GM23338 (cell line): ENCODE data around the gene RNLS. TPM values are rescaled to one million over a fixed set of nuclear protein-coding genes. Genes with fewer than 3 reads are reported as not detected.

Experiments used
- ATAC-seq: fragments of 200-7000 bp; cut with Tn5 transposase; 3 replicates; pipeline ENCODE4 v1.9.1; 2020
- DNase-seq: peaks from one replicate; pipeline ENCODE4 v3.0.0-alpha.2; 2015; ENCODE audit warnings: low spot score
- H2AFZ ChIP-seq: fragments of 200-600 bp; sonication (generic); 2 replicates; pipeline ENCODE4 v1.8.0; 2016; ENCODE audit warnings: antibody characterized with exemption, mild to moderate bottlenecking, moderate library complexity
- H3F3A ChIP-seq: fragments of 200-600 bp; sonication (generic); replicated peaks from 2 replicates; pipeline ENCODE4 v1.8.0; 2017; ENCODE audit warnings: antibody characterized with exemption, mixed run types, low read depth
- H3K27ac ChIP-seq: fragments of 200-600 bp; sonication (generic); 2 replicates; pipeline ENCODE4 v1.6.1; 2016; ENCODE audit warnings: low read depth
- H3K27me3 ChIP-seq: fragments of 200-600 bp; sonication (generic); 2 replicates; pipeline ENCODE4 v1.8.0; 2016; ENCODE audit warnings: mild to moderate bottlenecking, mixed run types, moderate library complexity; ENCODE audit not compliant: insufficient read depth
- H3K36me3 ChIP-seq: fragments of 200-600 bp; sonication (generic); 2 replicates; pipeline ENCODE4 v1.8.0; 2016; ENCODE audit warnings: mild to moderate bottlenecking; ENCODE audit not compliant: insufficient read depth
- H3K4me1 ChIP-seq: fragments of 200-600 bp; sonication (generic); 2 replicates; pipeline ENCODE4 v1.8.0; 2016; ENCODE audit warnings: mild to moderate bottlenecking, moderate library complexity; ENCODE audit not compliant: insufficient read depth
- H3K4me2 ChIP-seq: fragments of 200-600 bp; sonication (generic); 2 replicates; pipeline ENCODE4 v1.7.1; 2017; ENCODE audit warnings: mixed run types
- H3K4me3 ChIP-seq: fragments of 200-600 bp; sonication (generic); 2 replicates; pipeline ENCODE4 v1.6.1; 2016; ENCODE audit warnings: mixed run types
- H3K79me2 ChIP-seq: fragments of 200-600 bp; sonication (generic); replicated peaks from 2 replicates; pipeline ENCODE4 v1.8.0; 2017; ENCODE audit warnings: mild to moderate bottlenecking; ENCODE audit not compliant: insufficient read depth
- H3K9me2 ChIP-seq: fragments of 200-600 bp; sonication (generic); 2 replicates; pipeline ENCODE4 v1.8.0; 2017; ENCODE audit not compliant: insufficient read depth
- H4K20me1 ChIP-seq: fragments of 200-600 bp; sonication (generic); replicated peaks from 2 replicates; pipeline ENCODE4 v1.8.0; 2017; ENCODE audit warnings: mild to moderate bottlenecking; ENCODE audit not compliant: insufficient read depth
- H3K27ac Mint-ChIP-seq: 2 replicates; pipeline ENCODE4 v1.8.0; 2020; ENCODE audit warnings: inconsistent platforms, mild to moderate bottlenecking, moderate library complexity, mixed read lengths
- H3K27me3 Mint-ChIP-seq: 3 replicates; pipeline ENCODE4 v1.8.0; 2022; ENCODE audit warnings: low read depth, mild to moderate bottlenecking, moderate library complexity, mixed read lengths, inconsistent platforms; ENCODE audit not compliant: insufficient read depth, poor library complexity
- H3K36me3 Mint-ChIP-seq: 3 replicates; pipeline ENCODE4 v1.8.0; 2021; ENCODE audit warnings: low read depth, mild to moderate bottlenecking, inconsistent platforms, moderate library complexity, mixed read lengths
- H3K4me1 Mint-ChIP-seq: 3 replicates; pipeline ENCODE4 v1.8.0; 2020; ENCODE audit warnings: mild to moderate bottlenecking, inconsistent platforms, mixed read lengths
- H3K4me3 Mint-ChIP-seq: 3 replicates; pipeline ENCODE4 v1.8.0; 2021; ENCODE audit warnings: moderate library complexity, mild to moderate bottlenecking, inconsistent platforms, mixed read lengths
- H3K9me3 Mint-ChIP-seq: 3 replicates; pipeline ENCODE4 v1.8.0; 2020; ENCODE audit warnings: moderate library complexity, mild to moderate bottlenecking, inconsistent platforms, mixed read lengths
- CTCF ChIP-seq, 2 experiments: fragments of 200-600 bp in 1 of 2; sonication (generic) in 1 of 2; conservative IDR thresholded peaks; 2 replicates each; pipeline versions ENCODE4 v1.5.1 to v1.6.1; 2016 to 2017; ENCODE audit warnings: antibody characterized with exemption in 2 of 2, low read depth in 2 of 2, mild to moderate bottlenecking in 2 of 2, moderate library complexity in 1 of 2
- ETS1 ChIP-seq: IDR thresholded peaks from 2 replicates; pipeline ENCODE4 v1.6.1; 2016; ENCODE audit warnings: antibody characterized with exemption
- EZH2phosphoT487 ChIP-seq: fragments of 200-600 bp; sonication (generic); IDR thresholded peaks from one replicate; pipeline ENCODE4 v1.8.1; 2018; ENCODE audit warnings: antibody characterized with exemption; ENCODE audit not compliant: unreplicated experiment
- NANOG ChIP-seq: IDR thresholded peaks from 2 replicates; pipeline ENCODE4 v1.6.1; 2016; ENCODE audit warnings: antibody characterized with exemption, borderline replicate concordance
- STAT1 ChIP-seq: IDR thresholded peaks from one replicate; pipeline ENCODE4 v1.6.1; 2016; ENCODE audit warnings: antibody characterized with exemption; ENCODE audit not compliant: unreplicated experiment
- ZNF331 ChIP-seq: fragments of 250-450 bp; sonication (Bioruptor Pico); IDR thresholded peaks from 2 replicates; pipeline ENCODE4 v1.5.0; 2020; ENCODE audit warnings: low read depth, mild to moderate bottlenecking, moderate library complexity
- ZNF462 ChIP-seq: fragments of 250-450 bp; sonication (Bioruptor Pico); IDR thresholded peaks from 2 replicates; pipeline ENCODE4 v1.5.0; 2020; ENCODE audit warnings: mild to moderate bottlenecking, moderate library complexity
- polyA plus RNA-seq: library from polyadenylated mRNA; unstranded; fragments of >200 nt; fragmentation: Nextera tagmentation; extraction: Ambion mirVana; gene quantifications from 2 replicates; pipeline ENCODE4 v1.2.1, GENCODE V29; 2016
- total RNA-seq: library from RNA; depleted of rRNA; stranded (reverse); fragments of >200 nt; shearing (Covaris generic); gene quantifications from 2 replicates; pipeline ENCODE4 v1.2.3, GENCODE V29; 2014

Gene RNLS
- total and polyA plus RNA-seq, 2 experiments from 2014 or later, result 8.8 to 15.2 TPM

- Histone ChIP-seq H3K4me1 (peaks cover 9% of the 10 kb centered on the region; the same call in 1 of the 2 replicates), H3K27me3 (no peaks in the 10 kb centered on the region), H3K27ac (no peak overlapping the region), H3K4me3 (no peak overlapping the region), H4K20me1 (no peaks in the 10 kb centered on the region), H3F3A (no peaks in the 10 kb centered on the region), H3K9me2 (no peaks in the 10 kb centered on the region), H2AFZ (no peak overlapping the region), H3K79me2 (no peaks in the 10 kb centered on the region), H3K4me2 (no peak overlapping the region), H3K36me3 (no peaks in the 10 kb centered on the region)
- H3K27me3 Mint-ChIP-seq, result no peaks in the 10 kb centered on the region
- no peak for TF ChIP-seq ZNF331 (CRISPR knock-in tag)
- no peak for TF ChIP-seq ETS1
- TF ChIP-seq STAT1, result no peak
- TF ChIP-seq EZH2phosphoT487, result no peak
- TF ChIP-seq NANOG, result no peak
- no peaks in the 10 kb centered on the region for H3K9me3 Mint-ChIP-seq
- H3K4me3 Mint-ChIP-seq, result no peak overlapping the region
- H3K36me3 Mint-ChIP-seq, result no peaks in the 10 kb centered on the region
- H3K27ac Mint-ChIP-seq, result no peak overlapping the region
- H3K4me1 Mint-ChIP-seq, result peaks cover 16% of the 10 kb centered on the region
- ATAC-seq (no peak), DNase-seq (no peak)
These were observed 48.9 kb downstream of the RNLS start for GRCh38 chr10:88534072-88534665.

GRCh38 chr10:88531392-88532052, 51.6 kb downstream of the RNLS start:
- ATAC-seq (no peak), DNase-seq (no peak)
- Histone ChIP-seq H3K9me2 (no peaks in the 10 kb centered on the region), H3K27me3 (no peaks in the 10 kb centered on the region), H3K27ac (no peak overlapping the region), H3K4me1 (peaks cover 9% of the 10 kb centered on the region), H3K4me3 (no peak overlapping the region), H2AFZ (no peak overlapping the region), H3K4me2 (no peak overlapping the region), H3K79me2 (no peaks in the 10 kb centered on the region), H3K36me3 (no peaks in the 10 kb centered on the region), H4K20me1 (no peaks in the 10 kb centered on the region), H3F3A (no peaks in the 10 kb centered on the region)
- H3K27me3 Mint-ChIP-seq, result no peaks in the 10 kb centered on the region
- no peak overlapping the region for H3K4me3 Mint-ChIP-seq
- H3K9me3 Mint-ChIP-seq, result no peaks in the 10 kb centered on the region
- no peak overlapping the region for H3K27ac Mint-ChIP-seq
- peaks cover 32% of the 10 kb centered on the region for H3K4me1 Mint-ChIP-seq
- no peaks in the 10 kb centered on the region for H3K36me3 Mint-ChIP-seq
- TF ChIP-seq CTCF (conservative IDR thresholded peaks at IDR 0.05; ENCODE audit: low read depth in 2 of 2) (no peak), ZNF331 (CRISPR knock-in tag) (no peak), EZH2phosphoT487 (no peak), ZNF462 (CRISPR knock-in tag) (no peak)
